ENCODE measurements around the gene SRGAP1. TPM values are rescaled to one million over a fixed set of nuclear protein-coding genes. Genes with fewer than 3 reads are reported as not detected.
"Not testable (repeated sequence)": the region's sequence is repeated elsewhere in the genome, so short reads cannot be mapped to it uniquely, and the experiment has no call there.

SRGAP1 gene
- polyA plus RNA-seq, 5 donors, result 7.7 to 11.0 (median 9.1) TPM

- DNase-seq, result no peak
Observed at GRCh38 chr12:64160711-64161060, 316.2 kb downstream of the SRGAP1 start.

GRCh38 chr12:64166606-64167005, 322.1 kb downstream of the SRGAP1 start:
- not testable (repeated sequence) for DNase-seq

GRCh38 chr12:64167041-64167440, 322.5 kb downstream of the SRGAP1 start:
- not testable (repeated sequence) for DNase-seq

GRCh38 chr12:64170024-64170423, 325.5 kb downstream of the SRGAP1 start:
- no peak for DNase-seq

GRCh38 chr12:64170730-64171129, 326.2 kb downstream of the SRGAP1 start:
- DNase-seq, result no peak

GRCh38 chr12:64171715-64172114, 327.2 kb downstream of the SRGAP1 start:
- DNase-seq, result no peak

- no peak for DNase-seq
Observed at GRCh38 chr12:64172143-64172970, 327.9 kb downstream of the SRGAP1 start.

- DNase-seq, result no peak
Observed at GRCh38 chr12:64173456-64173855, 329.0 kb downstream of the SRGAP1 start.

- no peak for DNase-seq
Observed at GRCh38 chr12:64175254-64175945, 330.9 kb downstream of the SRGAP1 start.

GRCh38 chr12:64177001-64177400, 332.5 kb downstream of the SRGAP1 start:
- no peak for DNase-seq

GRCh38 chr12:64178122-64178521, 333.6 kb downstream of the SRGAP1 start:
- DNase-seq, result no peak

- DNase-seq, result peak; percentile 41 to 43
Observed at GRCh38 chr12:64180951-64181350, 336.5 kb downstream of the SRGAP1 start.

GRCh38 chr12:64181430-64182291, 337.2 kb downstream of the SRGAP1 start:
- peak; percentile 62 to 74 for DNase-seq

GRCh38 chr12:64184216-64184615, 339.7 kb downstream of the SRGAP1 start:
- no peak for DNase-seq

- no peak for DNase-seq
Observed at GRCh38 chr12:64186789-64187188, 342.3 kb downstream of the SRGAP1 start.

- no peak for DNase-seq
Observed at GRCh38 chr12:64187370-64187769, 342.9 kb downstream of the SRGAP1 start.

- DNase-seq, result no peak
Observed at GRCh38 chr12:64187794-64188193, 343.3 kb downstream of the SRGAP1 start.

GRCh38 chr12:64189530-64189929, 345.0 kb downstream of the SRGAP1 start:
- no peak for DNase-seq

- no peak for DNase-seq
Observed at GRCh38 chr12:64190140-64190539, 345.6 kb downstream of the SRGAP1 start.

- no peak for DNase-seq
Observed at GRCh38 chr12:64192644-64193444, 348.3 kb downstream of the SRGAP1 start.

GRCh38 chr12:64193931-64194330, 349.4 kb downstream of the SRGAP1 start:
- DNase-seq, result no peak

All from right lung (tissue), 5 donors.